ENCODE results near the gene HMCN1. TPM values are rescaled to one million over a fixed set of nuclear protein-coding genes. Genes with fewer than 3 reads are reported as not detected.

The HMCN1 gene
- total RNA-seq, 4 donors from 2014 or later, result 9.2 to 15.1 (median 13.8) TPM

DNA sequence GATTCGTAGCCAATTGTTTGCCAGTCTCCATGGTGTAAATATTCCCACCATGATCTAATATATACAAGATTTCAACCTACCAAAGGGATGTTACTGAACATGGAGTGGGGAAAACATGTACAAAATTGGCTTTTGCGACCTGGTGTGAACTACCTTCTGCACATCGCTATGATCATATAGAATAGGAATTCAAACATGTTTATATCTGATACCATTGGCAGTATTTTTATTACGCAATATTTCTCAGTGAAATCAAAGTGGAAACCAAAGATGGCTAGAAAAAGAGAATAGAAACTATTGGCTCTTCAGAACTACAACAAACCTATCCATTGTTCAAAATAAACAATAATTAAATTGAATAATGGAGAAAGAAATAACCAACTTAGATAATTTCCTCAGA is 355.7 kb downstream of the HMCN1 start:
- TF ChIP-seq, protein P1, sequence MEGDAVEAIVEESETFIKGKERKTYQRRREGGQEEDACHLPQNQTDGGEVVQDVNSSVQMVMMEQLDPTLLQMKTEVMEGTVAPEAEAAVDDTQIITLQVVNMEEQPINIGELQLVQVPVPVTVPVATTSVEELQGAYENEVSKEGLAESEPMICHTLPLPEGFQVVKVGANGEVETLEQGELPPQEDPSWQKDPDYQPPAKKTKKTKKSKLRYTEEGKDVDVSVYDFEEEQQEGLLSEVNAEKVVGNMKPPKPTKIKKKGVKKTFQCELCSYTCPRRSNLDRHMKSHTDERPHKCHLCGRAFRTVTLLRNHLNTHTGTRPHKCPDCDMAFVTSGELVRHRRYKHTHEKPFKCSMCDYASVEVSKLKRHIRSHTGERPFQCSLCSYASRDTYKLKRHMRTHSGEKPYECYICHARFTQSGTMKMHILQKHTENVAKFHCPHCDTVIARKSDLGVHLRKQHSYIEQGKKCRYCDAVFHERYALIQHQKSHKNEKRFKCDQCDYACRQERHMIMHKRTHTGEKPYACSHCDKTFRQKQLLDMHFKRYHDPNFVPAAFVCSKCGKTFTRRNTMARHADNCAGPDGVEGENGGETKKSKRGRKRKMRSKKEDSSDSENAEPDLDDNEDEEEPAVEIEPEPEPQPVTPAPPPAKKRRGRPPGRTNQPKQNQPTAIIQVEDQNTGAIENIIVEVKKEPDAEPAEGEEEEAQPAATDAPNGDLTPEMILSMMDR (IDR thresholded peaks at IDR 0.05; ENCODE audit: low read depth), result no peak

DNA sequence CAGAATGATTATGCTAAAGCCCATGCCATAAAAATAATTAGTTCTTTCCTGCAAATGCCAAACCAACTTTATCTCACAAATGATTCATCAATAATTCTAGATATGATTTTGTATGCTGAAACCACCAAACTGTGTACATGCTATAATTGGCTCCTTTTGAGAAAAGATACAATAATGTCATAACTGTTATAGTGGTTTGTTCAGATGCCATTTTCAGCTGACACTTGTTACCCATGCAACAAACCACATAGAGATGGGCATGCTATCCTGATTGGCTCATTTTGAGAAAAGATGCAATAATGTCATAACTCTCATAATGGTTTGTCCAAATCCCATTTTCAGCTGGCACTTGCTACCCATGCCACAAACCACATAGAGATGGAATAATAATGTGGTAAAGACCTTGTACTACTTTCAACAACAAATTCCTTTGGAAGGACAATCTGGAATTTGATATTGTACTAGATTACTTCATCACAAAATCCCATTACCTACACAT is 357.1 kb downstream of the HMCN1 start:
- TF ChIP-seq, protein P1 (IDR thresholded peaks at IDR 0.05; ENCODE audit: low read depth), result no peak

DNA sequence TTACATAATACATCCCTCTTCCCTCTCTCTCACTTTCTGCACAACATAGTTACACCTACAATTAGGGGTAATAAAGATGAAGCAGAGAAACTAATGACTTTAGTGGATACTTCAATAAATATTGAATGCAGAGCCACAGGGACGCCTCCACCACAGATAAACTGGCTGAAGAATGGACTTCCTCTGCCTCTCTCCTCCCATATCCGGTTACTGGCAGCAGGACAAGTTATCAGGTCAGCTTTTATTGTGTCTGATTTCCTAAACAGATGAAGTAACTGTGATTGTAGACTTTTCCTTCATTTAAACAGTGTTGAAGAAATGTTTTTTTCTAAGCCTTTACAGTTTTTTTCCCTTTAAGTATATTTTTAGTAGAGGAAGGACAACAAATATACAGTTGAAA is 359.2 kb downstream of the HMCN1 start:
- TF ChIP-seq, protein P1 (IDR thresholded peaks at IDR 0.05; ENCODE audit: low read depth), result no peak

DNA sequence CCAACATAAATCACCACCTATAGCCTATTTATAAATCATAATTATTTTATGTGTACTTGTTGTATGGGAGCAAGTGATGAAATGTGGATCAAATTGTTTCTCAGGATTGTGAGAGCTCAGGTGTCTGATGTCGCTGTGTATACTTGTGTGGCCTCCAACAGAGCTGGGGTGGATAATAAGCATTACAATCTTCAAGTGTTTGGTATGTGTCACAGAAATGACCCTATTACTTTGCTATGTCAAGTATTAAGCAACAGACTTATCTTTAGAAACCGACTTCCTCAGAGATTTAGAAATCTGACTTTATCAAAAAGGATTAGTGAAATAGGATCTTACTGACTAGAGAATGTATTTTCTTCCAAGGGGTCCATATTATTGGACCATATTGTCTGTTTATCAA is 360.0 kb downstream of the HMCN1 start:
- TF ChIP-seq, protein P1 (IDR thresholded peaks at IDR 0.05; ENCODE audit: low read depth), result no peak

DNA sequence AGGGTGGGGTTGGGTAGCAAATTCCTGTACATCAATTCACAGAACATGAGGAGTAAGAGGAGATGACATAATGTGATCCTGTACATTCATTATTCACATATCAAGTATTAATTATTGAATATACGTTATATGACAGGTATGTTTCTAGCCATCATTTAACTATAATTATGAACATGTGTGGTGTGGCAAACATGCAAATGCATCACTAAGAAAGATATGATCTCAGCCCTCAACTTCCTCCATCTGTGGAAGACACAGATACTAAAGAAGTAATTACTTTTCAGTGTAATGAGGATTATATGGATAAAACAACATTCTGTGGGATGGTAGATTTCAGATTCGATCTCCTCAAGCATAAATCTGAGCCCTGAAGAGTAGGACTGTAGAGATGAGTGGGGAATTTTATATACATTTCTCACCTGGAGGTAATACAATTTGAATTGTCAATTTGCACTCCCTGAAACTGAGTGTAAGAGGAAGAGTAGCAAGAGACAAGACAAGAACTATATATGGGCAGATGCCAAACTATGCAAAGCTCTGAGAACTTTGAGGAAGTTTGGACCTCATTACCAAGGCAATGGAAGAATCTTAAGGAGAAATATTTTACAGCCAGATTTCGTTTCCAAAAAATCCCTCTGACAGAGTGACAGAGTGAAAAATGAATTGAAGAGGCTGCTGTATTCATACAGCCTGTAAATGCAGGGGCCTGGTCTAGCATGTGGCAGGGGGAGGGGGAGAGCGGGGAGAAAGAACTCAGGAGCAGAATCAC is 365.3 kb downstream of the HMCN1 start:
- TF ChIP-seq, protein P1 (IDR thresholded peaks at IDR 0.05; ENCODE audit: low read depth), result no peak

DNA sequence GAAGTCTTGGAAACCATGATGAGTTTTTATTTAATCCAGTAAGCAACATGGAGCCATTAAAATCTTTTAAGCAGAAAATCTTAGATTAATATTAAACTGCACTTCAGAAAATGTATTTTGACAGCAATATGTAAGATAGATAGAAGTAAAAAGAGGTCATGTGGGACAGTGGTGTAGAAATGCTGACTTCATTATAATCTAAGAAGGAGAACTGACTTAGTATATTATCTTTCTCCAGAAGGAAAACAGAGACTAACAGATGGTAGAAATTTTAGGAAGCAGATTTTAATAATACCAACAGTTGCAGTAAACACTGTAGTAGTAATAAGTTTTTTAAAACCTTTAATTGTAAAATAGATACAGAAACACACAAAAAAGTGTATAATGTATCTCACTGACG is 367.9 kb downstream of the HMCN1 start:
- TF ChIP-seq, protein P1 (IDR thresholded peaks at IDR 0.05; ENCODE audit: low read depth), result no peak

DNA sequence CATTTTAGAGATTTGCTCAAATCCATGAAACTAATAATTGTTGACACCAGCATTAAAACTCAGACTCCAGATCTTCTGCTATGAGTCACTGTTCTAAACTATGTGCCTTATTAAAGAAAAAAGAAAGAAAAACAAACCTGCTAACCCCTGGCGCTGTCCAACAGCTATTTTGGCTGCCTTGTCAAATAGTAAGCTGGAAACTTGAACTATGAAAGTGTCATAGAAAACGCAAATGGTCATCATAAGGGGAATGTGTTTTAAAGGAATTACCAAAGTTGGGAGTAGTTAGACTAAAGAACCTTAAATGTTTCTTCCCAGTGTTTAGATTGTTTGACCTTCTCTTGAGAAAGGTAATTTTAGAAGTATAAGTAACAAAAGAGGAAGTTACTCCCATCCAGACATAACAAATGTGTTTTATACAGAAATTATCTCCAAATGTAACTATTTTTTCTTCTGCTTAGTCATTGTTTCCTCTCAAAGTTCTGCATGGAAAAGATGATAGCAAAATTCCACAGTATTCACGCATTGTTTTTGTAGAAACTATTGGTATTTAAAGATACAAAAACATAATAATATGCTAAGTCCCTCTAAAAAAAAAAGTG is 368.5 kb downstream of the HMCN1 start:
- TF ChIP-seq, protein P1 (IDR thresholded peaks at IDR 0.05; ENCODE audit: low read depth), result no peak
